H9 (cell line): ENCODE data around the gene KRT86. TPM values are rescaled to one million over a fixed set of nuclear protein-coding genes. Genes with fewer than 3 reads are reported as not detected.
A peak's percentile ranks its signal among the peaks of the same experiment; 100 is the strongest.

Source experiments
- DNase-seq: peaks from one replicate; pipeline ENCODE4 v3.0.0-alpha.2; 2017
- H2AFZ ChIP-seq: one replicate; pipeline ENCODE4 v1.6.1; 2013; ENCODE audit warnings: mild to moderate bottlenecking, low read length, control low read depth, moderate library complexity
- H2AK5ac ChIP-seq: 2 replicates; pipeline ENCODE4 v1.6.1; 2013; ENCODE audit warnings: low read length, control low read depth, mixed read lengths; ENCODE audit not compliant: insufficient read length
- H2BK120ac ChIP-seq: one replicate; pipeline ENCODE4 v1.6.1; 2013; ENCODE audit warnings: low read depth, mild to moderate bottlenecking, low read length, control low read depth, inconsistent platforms; ENCODE audit not compliant: poor library complexity, severe bottlenecking
- H2BK12ac ChIP-seq: 2 replicates; pipeline ENCODE4 v1.6.1; 2013; ENCODE audit warnings: low read length, control low read depth, mixed read lengths, low read depth; ENCODE audit not compliant: insufficient read length
- H2BK15ac ChIP-seq: 2 replicates; pipeline ENCODE4 v1.6.1; 2013; ENCODE audit warnings: low read depth, low read length, control low read depth
- H2BK20ac ChIP-seq: one replicate; pipeline ENCODE4 v1.6.1; 2013; ENCODE audit warnings: low read depth, mild to moderate bottlenecking, low read length, control low read depth, inconsistent platforms; ENCODE audit not compliant: poor library complexity, severe bottlenecking
- H2BK5ac ChIP-seq: 2 replicates; pipeline ENCODE4 v1.6.1; 2013; ENCODE audit warnings: low read length, control low read depth, mixed read lengths; ENCODE audit not compliant: insufficient read length
- H3K14ac ChIP-seq: 2 replicates; pipeline ENCODE4 v1.6.1; 2013; ENCODE audit warnings: low read length, control low read depth; ENCODE audit not compliant: insufficient read depth
- H3K18ac ChIP-seq: 2 replicates; pipeline ENCODE4 v1.6.1; 2013; ENCODE audit warnings: low read depth, mild to moderate bottlenecking, mixed read lengths, low read length, control low read depth; ENCODE audit not compliant: insufficient read length
- H3K23ac ChIP-seq: 2 replicates; pipeline ENCODE4 v1.6.1; 2013; ENCODE audit warnings: low read length, control low read depth, mixed read lengths, low read depth; ENCODE audit not compliant: insufficient read length
- H3K23me2 ChIP-seq: 2 replicates; pipeline ENCODE4 v1.6.1; 2013; ENCODE audit warnings: low read depth, mild to moderate bottlenecking, mixed read lengths, low read length, control low read depth; ENCODE audit not compliant: insufficient read length, poor library complexity, severe bottlenecking
- H3K27ac ChIP-seq: 2 replicates; pipeline ENCODE4 v1.5.1; 2013; ENCODE audit warnings: low read length, control low read depth, mixed read lengths, low read depth; ENCODE audit not compliant: insufficient read length
- H3K27me3 ChIP-seq: 2 replicates; pipeline ENCODE4 v1.6.1; 2013; ENCODE audit warnings: low read length, control low read depth, inconsistent platforms; ENCODE audit not compliant: insufficient read depth
- H3K4ac ChIP-seq: 2 replicates; pipeline ENCODE4 v1.6.1; 2013; ENCODE audit warnings: low read depth, mild to moderate bottlenecking, control low read depth, inconsistent platforms, low read length, moderate library complexity
- H3K4me1 ChIP-seq: 2 replicates; pipeline ENCODE4 v1.6.1; 2013; ENCODE audit warnings: low read length, control low read depth, inconsistent platforms; ENCODE audit not compliant: insufficient read depth
- H3K4me2 ChIP-seq: 2 replicates; pipeline ENCODE4 v1.6.1; 2013; ENCODE audit warnings: low read length, control low read depth, mixed read lengths; ENCODE audit not compliant: insufficient read length, insufficient read depth
- H3K56ac ChIP-seq: 2 replicates; pipeline ENCODE4 v1.6.1; 2013; ENCODE audit warnings: low read depth, mild to moderate bottlenecking, mixed read lengths, low read length, control low read depth; ENCODE audit not compliant: insufficient read length
- H3K79me1 ChIP-seq: 2 replicates; pipeline ENCODE4 v1.6.1; 2013; ENCODE audit warnings: low read depth, mild to moderate bottlenecking, moderate library complexity, low read length, control low read depth, inconsistent platforms; ENCODE audit not compliant: insufficient read depth, poor library complexity, severe bottlenecking
- H3K79me2 ChIP-seq: 2 replicates; pipeline ENCODE4 v1.6.1; 2013; ENCODE audit warnings: low read length, control low read depth, inconsistent platforms; ENCODE audit not compliant: insufficient read depth
- H3K9ac ChIP-seq: 2 replicates; pipeline ENCODE4 v1.6.1; 2013; ENCODE audit warnings: low read length, control low read depth, mixed read lengths; ENCODE audit not compliant: insufficient read length; ENCODE audit errors: extremely low read depth
- H3K9me3 ChIP-seq: one replicate; pipeline ENCODE4 v1.6.1; 2013; ENCODE audit warnings: low read depth, low read length, inconsistent platforms; ENCODE audit not compliant: control insufficient read depth
- H3T11ph ChIP-seq: one replicate; pipeline ENCODE4 v1.6.1; 2013; ENCODE audit warnings: mild to moderate bottlenecking, low read length, control low read depth, inconsistent platforms
- H4K20me1 ChIP-seq: one replicate; pipeline ENCODE4 v1.6.1; 2013; ENCODE audit not compliant: control insufficient read depth, insufficient read length, insufficient read depth
- H4K5ac ChIP-seq: 2 replicates; pipeline ENCODE4 v1.6.1; 2013; ENCODE audit warnings: low read depth, mild to moderate bottlenecking, mixed read lengths, low read length, control low read depth; ENCODE audit not compliant: insufficient read length
- H4K8ac ChIP-seq: replicated peaks from 2 replicates; pipeline ENCODE4 v1.6.1; 2013; ENCODE audit warnings: low read length, control low read depth, mixed read lengths, low read depth; ENCODE audit not compliant: insufficient read length
- H4K91ac ChIP-seq: 2 replicates; pipeline ENCODE4 v1.6.1; 2013; ENCODE audit warnings: low read depth, mild to moderate bottlenecking, moderate library complexity, mixed read lengths, low read length, control low read depth; ENCODE audit not compliant: insufficient read length
- H3K27ac Mint-ChIP-seq, 3 experiments: 2 replicates in 2 of 3; 3 replicates in 1 of 3; pipeline ENCODE4 v1.8.0; 2020 to 2021; ENCODE audit warnings: mixed read lengths in 3 of 3, mild to moderate bottlenecking in 1 of 3, moderate library complexity in 1 of 3
- H3K27me3 Mint-ChIP-seq: 2 replicates; pipeline ENCODE4 v1.8.0; 2021; ENCODE audit warnings: low read depth, mild to moderate bottlenecking, moderate library complexity, mixed read lengths
- H3K36me3 Mint-ChIP-seq, 3 experiments: 2 replicates in 2 of 3; 3 replicates in 1 of 3; pipeline ENCODE4 v1.8.0; 2020 to 2021; ENCODE audit warnings: low read depth in 3 of 3, mixed read lengths in 3 of 3; ENCODE audit not compliant: insufficient read depth in 1 of 3
- H3K4me1 Mint-ChIP-seq, 2 experiments: 2 replicates each; pipeline ENCODE4 v1.8.0; 2020; ENCODE audit warnings: mixed read lengths in 2 of 2
- H3K4me3 Mint-ChIP-seq, 2 experiments: 2 replicates in 1 of 2; 3 replicates in 1 of 2; pipeline ENCODE4 v1.8.0; 2020 to 2021; ENCODE audit warnings: mild to moderate bottlenecking in 2 of 2, mixed read lengths in 2 of 2, moderate library complexity in 1 of 2
- H3K9me3 Mint-ChIP-seq, 2 experiments: 2 replicates in 1 of 2; 3 replicates in 1 of 2; pipeline ENCODE4 v1.8.0; 2020; ENCODE audit warnings: mild to moderate bottlenecking in 2 of 2, mixed read lengths in 2 of 2, moderate library complexity in 1 of 2
- WGBS: extraction: QIAGEN DNeasy Blood & Tissue Kit; methylation state at CpG from one replicate; pipeline ENCODE4 v1.1.7; 2013; ENCODE audit warnings: missing lambda C conversion rate, low lambda C conversion rate, mixed read lengths; ENCODE audit not compliant: insufficient read length; ENCODE audit errors: extremely low coverage; 5-methylcytosine and 5-hydroxymethylcytosine counted together
- total RNA-seq: library from RNA; stranded (reverse); gene quantifications from 2 replicates; pipeline ENCODE4 v1.2.1, GENCODE V29; 2021
- TF ChIP-seq, protein P1 (sequence below): fragments of 200-600 bp; sonication (generic); conservative IDR thresholded peaks from 3 replicates; pipeline ENCODE4 v1.8.0; 2021; ENCODE audit warnings: antibody characterized with exemption, mild to moderate bottlenecking

KRT86 gene
- total RNA-seq, 1 experiment from 2014 or later: not detected

DNA sequence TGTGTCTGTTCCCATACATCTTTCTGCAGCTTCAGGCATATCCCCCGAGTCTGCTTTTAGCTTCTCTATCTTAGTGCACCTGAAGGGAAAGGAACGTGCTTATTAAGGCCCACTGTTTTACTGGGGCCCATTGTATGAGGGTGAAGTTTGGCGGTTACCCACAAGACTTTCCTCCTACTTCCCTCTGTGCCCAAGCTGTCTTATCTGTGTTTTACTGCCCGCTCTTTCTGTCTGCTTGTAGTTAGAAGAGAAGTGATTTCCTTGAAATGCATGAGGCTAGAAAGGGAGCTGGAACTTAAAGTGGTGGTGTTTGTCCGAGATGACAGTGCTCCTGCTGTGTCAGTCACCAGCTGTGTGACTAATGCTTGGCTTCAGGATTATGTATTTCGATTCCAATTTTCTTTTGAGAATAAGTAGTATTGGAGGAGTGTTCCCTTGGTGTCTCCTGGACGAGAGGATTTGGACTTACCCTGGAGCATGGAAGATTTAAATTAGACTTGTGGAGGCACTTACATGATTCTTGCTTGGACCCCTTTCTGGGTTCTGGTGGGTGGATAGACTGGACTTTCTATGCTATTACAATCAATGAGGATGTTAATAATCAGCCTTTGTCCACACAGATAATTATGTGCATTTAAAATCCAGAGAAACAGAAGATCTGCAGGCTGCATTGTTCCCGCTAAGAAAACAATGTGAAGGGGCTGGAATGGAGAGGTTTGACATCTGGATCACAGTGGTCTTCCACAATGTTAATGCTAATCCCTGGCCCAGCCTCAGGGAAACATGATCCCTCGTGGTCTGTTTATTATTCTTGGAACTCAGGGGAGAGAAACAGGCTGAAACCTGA lies 13.9 kb upstream of the KRT86 start:
- no peak overlapping the region for H3K18ac ChIP-seq

More for the DNA sequence above, 13.9 kb upstream of the KRT86 start:
- Histone ChIP-seq H3K9ac (no peak overlapping the region), H2BK120ac (no peak overlapping the region), H3T11ph (no peak overlapping the region), H3K23me2 (no peaks in the 10 kb centered on the region), H3K56ac (no peak overlapping the region), H2BK15ac (no peak overlapping the region), H3K14ac (no peak overlapping the region), H3K4me2 (no peak overlapping the region), H4K20me1 (no peaks in the 10 kb centered on the region), H3K27ac (no peak overlapping the region), H4K8ac (no peak overlapping the region), H2BK12ac (no peak overlapping the region), H3K23ac (no peak overlapping the region), H4K91ac (no peak overlapping the region), H2BK5ac (no peak overlapping the region), H2AK5ac (no peak overlapping the region), H2AFZ (no peak overlapping the region), H4K5ac (no peak overlapping the region), H3K27me3 (no peaks in the 10 kb centered on the region; the same call in 1 of the 2 replicates), H3K79me2 (no peaks in the 10 kb centered on the region), H3K79me1 (no peaks in the 10 kb centered on the region), H3K4ac (no peak overlapping the region), H3K4me1 (no peaks in the 10 kb centered on the region), H2BK20ac (no peak overlapping the region), H3K9me3 (no peaks in the 10 kb centered on the region)
- peaks cover 22 to 23% of the 10 kb centered on the region in 2 experiments for H3K4me1 Mint-ChIP-seq
- WGBS: no CpG with 5 or more reads among the region's 9 CpGs
- peaks cover 0 to 26% (median 5%) of the 10 kb centered on the region in 3 experiments; a peak in 2 of 7 replicates for H3K36me3 Mint-ChIP-seq
- H3K4me3 Mint-ChIP-seq: no peak overlapping the region; a peak in 1 of 5 replicates
- no peak for DNase-seq
- peaks cover 15 to 28% of the 10 kb centered on the region in 2 experiments; a peak in 4 of 5 replicates for H3K9me3 Mint-ChIP-seq
- H3K27me3 Mint-ChIP-seq: peaks cover 81% of the 10 kb centered on the region
- H3K27ac Mint-ChIP-seq: peak overlapping the region in 1 of 3 experiments; percentile 12; a peak in 1 of 7 replicates
- TF ChIP-seq, protein P1, sequence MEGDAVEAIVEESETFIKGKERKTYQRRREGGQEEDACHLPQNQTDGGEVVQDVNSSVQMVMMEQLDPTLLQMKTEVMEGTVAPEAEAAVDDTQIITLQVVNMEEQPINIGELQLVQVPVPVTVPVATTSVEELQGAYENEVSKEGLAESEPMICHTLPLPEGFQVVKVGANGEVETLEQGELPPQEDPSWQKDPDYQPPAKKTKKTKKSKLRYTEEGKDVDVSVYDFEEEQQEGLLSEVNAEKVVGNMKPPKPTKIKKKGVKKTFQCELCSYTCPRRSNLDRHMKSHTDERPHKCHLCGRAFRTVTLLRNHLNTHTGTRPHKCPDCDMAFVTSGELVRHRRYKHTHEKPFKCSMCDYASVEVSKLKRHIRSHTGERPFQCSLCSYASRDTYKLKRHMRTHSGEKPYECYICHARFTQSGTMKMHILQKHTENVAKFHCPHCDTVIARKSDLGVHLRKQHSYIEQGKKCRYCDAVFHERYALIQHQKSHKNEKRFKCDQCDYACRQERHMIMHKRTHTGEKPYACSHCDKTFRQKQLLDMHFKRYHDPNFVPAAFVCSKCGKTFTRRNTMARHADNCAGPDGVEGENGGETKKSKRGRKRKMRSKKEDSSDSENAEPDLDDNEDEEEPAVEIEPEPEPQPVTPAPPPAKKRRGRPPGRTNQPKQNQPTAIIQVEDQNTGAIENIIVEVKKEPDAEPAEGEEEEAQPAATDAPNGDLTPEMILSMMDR: no peak
